Raji (cell line): ENCODE measurements around the gene CCDC89.

Source experiments
- POLR2A ChIP-seq: IDR thresholded peaks from 2 replicates; pipeline ENCODE4 v1.6.1; 2011; ENCODE audit warnings: low read depth, low read length, control low read depth; ENCODE audit not compliant: insufficient read depth

CCDC89 gene

GRCh38 chr11:85685820-85686459, at the start of gene CCDC89:
Gene CCDC89 (minus strand): TSS chr11:85686195. CDS start chr11:85686130, 65 bp downstream.
- TF ChIP-seq POLR2A, result no peak

DNA sequence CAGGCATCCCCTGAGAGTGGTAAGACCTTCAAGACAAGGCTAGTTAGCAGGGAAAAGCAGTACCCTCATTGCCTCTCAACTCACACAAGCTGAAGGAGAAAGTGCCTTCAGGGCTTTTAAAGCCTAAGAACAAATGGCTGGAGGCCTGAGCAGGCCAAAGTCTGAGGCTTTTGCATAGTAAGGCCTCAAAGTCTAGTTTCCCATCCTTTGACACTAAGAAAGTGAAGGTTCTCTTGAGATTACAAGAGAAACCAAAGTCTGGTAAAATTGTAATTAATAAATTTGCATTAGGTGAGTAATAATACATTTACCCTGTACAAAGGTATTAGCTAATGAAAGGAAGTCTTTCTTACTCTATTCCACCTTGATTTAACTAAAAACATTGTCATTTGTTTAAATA, 47.0 kb upstream of the CCDC89 start:
- TF ChIP-seq POLR2A, result no peak

DNA sequence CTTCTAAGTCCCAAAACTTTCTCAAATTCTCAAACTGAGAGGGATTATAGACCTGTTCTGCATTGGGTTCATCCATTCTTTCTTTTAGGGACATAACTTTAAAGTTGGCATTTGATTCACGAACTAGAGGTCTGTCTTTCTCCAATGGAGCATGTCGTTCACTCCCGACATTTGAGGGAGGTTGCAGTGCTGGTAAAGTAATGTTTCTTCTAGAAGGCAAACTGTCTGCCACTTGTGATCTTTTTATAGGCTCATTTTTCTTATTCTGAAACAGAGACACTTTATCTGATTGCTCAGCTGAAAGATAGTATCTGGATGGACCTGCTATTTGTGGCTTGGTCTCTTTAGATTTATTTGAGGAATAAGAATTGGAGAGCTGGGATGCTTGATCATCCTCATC, 40.4 kb upstream of the CCDC89 start:
- no peak for TF ChIP-seq POLR2A

- no peak for TF ChIP-seq POLR2A
Observed at GRCh38 chr11:85725510-85726258, 39.7 kb upstream of the CCDC89 start.

DNA sequence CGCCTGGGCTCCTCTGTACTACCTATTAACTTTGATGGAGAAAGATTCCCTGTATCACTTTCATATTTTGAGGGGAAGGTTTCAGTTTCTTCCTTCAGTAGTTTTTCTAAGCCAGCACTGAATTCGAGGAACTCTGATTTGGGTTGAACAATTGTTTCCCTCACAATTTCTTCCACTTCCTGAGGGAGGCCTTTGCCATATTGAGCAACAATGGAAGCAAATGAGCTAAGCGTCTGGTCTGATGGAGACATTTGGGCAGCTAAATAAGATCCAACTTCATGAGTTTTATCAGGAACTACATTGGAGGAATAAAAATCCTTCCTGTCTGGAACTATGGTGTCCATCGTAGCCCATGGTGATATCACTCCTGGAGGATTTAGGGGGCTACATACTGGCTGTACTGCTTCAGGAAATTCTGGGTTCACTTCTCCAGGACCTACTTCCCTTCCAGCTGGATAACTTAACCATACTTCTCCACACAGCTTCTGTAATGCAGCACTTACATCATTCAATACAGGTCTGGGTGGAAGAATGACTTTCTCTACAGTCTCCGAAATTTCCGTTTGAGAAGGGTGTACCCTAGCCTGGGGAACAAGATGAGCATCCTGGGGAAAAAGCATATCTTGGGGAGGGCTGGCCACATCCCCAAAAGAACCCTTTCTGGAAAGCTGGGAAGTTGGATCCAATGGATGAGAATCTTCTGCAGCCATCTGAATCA, 38.9 kb upstream of the CCDC89 start:
- TF ChIP-seq POLR2A, result no peak

- TF ChIP-seq POLR2A, result no peak
Observed at GRCh38 chr11:85723088-85723487, 37.1 kb upstream of the CCDC89 start.

DNA sequence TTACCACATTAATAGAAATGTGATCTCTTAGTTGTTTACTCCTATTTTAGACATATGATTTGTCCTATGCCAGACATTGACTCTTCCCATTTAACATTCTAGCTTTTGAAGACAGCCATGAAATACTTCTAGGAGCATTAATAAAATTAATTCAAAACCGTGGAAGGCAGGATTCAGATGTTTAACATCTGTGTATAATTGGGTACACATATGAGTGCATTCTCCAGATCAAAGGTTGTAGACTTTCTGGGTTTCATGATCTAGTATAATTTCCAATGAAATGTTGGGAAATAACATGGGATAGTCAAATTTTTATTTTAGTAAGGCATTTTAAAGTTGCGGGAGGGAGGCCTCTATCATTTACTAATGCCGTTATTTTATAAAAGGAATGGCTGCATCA, 35.2 kb upstream of the CCDC89 start:
- TF ChIP-seq POLR2A, result no peak

GRCh38 chr11:85718991-85719807, 33.2 kb upstream of the CCDC89 start:
- no peak for TF ChIP-seq POLR2A

GRCh38 chr11:85718126-85718943, 32.3 kb upstream of the CCDC89 start:
- TF ChIP-seq POLR2A, result no peak

DNA sequence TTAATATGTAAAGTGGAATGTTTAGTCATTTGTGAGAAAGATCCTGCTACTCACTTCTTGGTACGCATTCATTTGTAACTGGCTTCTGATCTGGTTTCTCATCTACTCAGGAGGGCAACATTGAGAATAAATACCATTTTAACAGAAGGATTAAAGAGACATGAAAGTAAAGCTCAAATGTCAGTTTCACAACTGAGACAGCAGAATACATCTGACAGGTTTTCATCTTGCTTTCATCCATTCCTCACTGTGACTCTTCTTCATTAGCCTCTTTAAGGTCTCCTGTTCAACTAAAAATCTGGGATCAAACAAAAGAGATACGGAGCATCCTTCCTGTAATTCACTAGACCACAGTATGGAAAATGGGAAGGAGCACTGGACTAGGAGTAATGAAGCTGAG, 31.4 kb upstream of the CCDC89 start:
- TF ChIP-seq POLR2A, result no peak

GRCh38 chr11:85712953-85713352, 27.0 kb upstream of the CCDC89 start:
- no peak for TF ChIP-seq POLR2A

GRCh38 chr11:85710917-85711316, 24.9 kb upstream of the CCDC89 start:
- TF ChIP-seq POLR2A, result no peak

- no peak for TF ChIP-seq POLR2A
Observed at GRCh38 chr11:85709941-85710702, 24.1 kb upstream of the CCDC89 start.

DNA sequence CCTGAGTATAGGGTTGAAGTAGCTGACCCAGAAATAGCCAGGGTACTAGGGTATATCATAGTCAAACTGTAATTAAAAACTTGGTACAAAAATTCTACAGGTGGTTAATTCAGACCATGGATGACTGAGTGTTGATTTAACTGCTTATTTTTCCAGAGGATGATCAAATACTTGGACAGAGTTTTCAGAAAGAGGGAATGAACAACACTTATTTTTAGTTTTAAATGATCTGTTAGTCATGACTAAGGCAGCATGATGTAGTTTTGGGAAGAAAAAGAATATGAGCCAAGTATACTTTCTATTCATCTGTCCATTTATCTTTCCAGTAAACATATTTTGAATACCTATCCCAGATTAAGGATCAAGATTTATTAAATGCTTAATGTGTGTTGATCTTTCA, 19.8 kb upstream of the CCDC89 start:
- TF ChIP-seq POLR2A, result no peak
